CD4-positive, alpha-beta T cell treated with Interleukin-12 subunit alpha and Interleukin-12 subunit beta, for 1 hour (primary cell): ENCODE measurements around the gene PRDX5.

ENCODE experiments used
- DNase-seq: peaks from one replicate; pipeline ENCODE4 v3.0.0-alpha.2; 2020

The PRDX5 gene

DNA sequence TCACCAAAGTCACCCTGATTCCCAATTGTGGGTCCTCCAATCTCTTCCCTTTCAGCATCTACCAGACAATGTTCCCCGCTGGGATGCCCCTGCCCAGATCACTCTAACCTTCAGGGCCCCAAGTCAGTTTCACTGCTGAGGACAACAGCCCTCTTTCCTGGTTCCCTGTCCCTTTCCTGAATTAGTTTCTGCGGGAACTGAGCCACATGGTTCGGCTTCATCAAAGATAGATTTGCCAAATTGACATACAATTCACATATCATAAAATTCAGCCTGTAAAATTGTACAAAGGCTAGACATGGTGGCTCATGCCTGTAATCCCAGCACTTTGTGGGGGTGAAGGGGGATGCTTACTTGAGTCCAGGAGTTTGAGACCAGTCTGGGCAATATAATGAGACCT, 10.1 kb downstream of the PRDX5 start:
- no peak for DNase-seq

- DNase-seq, result no peak
These were observed 13.0 kb downstream of the PRDX5 start for GRCh38 chr11:64330888-64331287.

- peak; percentile 75 for DNase-seq
These were observed 13.8 kb downstream of the PRDX5 start for GRCh38 chr11:64331569-64332371.

- DNase-seq, result no peak
These were observed 15.6 kb downstream of the PRDX5 start for GRCh38 chr11:64333556-64333955.

GRCh38 chr11:64334764-64335735, 17.1 kb downstream of the PRDX5 start:
- no peak for DNase-seq

DNA sequence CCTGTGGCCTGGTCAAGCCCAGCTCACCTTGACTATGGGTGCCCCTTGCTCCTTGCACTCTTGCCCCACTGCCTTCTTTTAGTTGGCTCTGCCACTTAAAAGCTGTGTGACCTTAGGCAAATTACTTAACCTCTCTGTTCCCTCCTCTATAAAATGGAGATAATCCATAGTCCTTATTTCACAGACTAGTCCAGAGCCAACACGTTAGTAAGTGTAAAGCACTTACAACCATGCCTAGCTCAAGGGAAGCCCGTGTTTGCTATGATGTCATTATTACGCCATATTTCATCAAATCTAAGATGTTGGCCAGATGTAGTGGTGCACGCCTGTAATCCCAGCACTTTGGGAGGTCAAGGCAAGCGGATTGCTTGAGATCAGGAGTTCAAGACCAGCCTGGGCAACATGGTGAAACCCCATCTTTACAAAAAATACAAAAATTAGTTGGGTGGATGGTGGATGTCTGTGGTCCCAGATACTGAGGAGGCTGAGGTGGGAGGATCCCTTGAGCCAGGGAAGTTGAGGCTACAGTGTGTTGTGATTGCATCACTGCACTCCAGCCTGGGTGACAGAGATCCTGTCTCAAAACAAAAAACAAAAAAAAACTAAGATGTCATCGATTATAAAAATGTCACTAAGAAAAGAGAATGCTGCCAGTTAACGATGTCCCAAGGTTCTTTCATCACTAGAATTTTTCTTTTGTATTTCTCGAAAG, 19.8 kb downstream of the PRDX5 start:
- no peak for DNase-seq

DNA sequence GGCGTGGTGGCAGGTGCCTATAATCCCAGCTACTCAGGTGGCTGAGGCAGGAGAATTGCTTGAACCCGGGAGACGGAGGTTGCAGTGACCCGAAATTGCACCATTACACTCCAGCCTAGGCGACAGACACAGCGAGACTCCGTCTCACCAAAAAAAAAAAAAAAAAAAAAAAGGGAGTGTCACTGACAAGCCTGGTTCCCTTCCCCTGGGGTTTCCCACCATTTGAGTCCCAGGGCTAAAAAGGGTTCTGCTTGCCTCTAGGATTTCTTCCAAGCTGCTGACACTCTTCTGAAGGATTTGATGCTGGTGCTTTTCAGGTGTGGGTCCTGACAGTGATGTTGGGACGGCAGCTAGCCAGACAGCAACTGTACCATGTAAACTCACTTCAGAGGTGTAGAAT, 20.8 kb downstream of the PRDX5 start:
- DNase-seq, result no peak

DNA sequence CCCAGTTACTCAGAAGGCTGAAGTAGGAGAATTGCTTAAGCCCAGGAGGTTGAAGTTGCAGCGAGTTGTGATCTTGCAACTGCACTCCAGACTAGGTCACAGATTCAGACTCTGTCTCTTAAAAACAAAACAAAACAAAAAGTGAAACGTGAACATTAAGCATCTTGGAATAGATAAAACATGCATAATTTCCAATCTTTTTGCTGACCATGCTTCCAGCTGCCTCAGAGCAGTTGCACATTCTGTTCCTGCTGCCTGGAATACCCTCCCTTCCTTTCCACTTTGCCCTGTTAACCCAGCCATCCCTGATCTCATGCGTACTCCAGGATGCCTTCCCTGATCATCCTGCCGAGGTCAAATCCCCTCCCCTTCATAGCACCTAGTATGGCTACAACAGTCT, 21.4 kb downstream of the PRDX5 start:
- DNase-seq, result no peak

- peak; percentile 92 for DNase-seq
These were observed 22.0 kb downstream of the PRDX5 start, which contains the start of gene CCDC88B for GRCh38 chr11:64339754-64340408. Gene CCDC88B (plus strand): TSS chr11:64340204. CDS start chr11:64340267, 63 bp downstream.

DNA sequence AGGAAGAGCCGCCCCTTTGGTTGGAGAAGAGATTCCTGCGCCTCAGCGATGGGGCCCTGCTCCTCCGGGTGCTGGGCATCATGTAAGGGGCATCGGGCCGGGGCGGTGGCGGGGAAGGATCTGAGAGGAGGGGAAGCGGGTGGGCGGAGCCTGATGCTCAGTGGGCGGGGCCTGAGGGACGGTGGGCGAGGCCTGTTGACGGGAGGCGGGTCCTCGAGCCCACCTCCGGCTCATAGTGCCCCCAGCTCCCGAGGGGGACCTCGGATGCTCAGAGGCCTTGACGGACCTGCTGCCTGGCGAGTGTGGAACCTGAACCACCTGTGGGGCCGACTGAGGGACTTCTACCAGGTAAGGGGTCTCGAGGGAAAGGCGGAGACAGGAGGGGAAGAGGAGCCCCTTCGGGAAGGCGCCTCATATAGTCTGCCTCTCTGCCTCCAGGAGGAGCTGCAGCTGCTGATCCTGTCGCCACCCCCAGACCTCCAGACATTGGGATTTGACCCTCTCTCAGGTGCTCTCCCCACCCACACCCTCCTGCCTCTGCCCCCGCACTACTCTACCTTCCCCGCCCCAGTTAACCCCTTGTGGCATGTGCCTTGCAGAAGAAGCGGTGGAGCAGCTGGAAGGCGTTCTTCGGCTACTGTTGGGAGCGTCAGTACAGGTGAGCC, 22.9 kb downstream of the PRDX5 start:
- DNase-seq, result peak; percentile 78

DNA sequence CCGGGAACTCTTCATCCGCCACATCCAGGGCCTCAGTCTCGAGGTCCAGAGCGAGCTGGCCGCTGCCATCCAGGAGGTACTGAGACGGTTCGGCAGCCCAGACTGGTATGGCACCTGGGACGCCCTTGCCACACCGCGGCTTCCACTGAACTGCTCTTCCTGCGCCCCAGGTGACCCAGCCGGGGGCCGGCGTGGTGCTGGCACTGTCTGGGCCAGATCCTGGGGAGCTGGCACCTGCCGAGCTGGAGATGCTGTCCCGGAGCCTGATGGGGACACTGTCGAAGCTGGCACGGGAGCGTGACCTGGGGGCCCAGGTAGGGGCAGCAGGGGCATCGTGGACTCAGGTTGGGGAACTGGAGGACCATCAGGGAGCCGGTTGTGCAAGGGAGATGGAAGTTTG, 23.5 kb downstream of the PRDX5 start:
- no peak for DNase-seq

GRCh38 chr11:64341851-64342791, 24.2 kb downstream of the PRDX5 start:
- DNase-seq, result peak; percentile 93

GRCh38 chr11:64342869-64343745, 25.2 kb downstream of the PRDX5 start:
- no peak for DNase-seq

DNA sequence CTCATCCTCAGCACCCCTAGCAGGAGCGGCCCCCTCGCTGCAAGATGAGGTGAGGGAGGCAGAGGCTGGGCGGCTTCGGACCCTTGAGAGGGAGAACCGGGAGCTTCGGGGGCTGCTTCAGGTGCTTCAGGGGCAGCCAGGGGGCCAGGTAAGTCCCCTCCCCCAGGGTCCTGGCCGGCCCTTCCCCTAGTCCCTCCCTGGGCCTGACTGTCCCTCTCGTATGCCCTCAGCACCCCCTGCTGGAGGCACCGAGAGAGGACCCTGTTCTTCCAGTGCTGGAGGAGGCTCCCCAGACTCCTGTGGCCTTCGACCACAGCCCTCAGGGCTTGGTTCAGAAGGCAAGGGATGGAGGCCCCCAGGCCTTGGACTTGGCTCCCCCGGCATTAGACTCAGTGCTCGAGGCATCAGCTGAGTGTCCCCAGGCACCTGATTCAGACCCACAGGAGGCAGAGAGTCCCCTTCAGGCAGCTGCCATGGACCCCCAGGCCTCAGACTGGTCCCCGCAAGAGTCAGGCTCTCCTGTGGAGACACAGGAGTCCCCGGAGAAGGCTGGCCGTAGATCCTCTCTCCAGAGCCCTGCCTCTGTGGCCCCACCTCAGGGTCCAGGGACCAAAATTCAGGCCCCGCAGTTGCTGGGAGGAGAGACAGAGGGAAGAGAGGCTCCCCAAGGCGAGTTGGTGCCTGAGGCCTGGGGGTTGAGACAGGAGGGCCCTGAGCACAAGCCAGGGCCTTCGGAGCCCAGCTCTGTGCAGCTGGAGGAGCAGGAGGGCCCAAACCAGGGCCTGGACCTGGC, 26.0 kb downstream of the PRDX5 start:
- DNase-seq, result no peak

- DNase-seq, result no peak
These were observed 26.9 kb downstream of the PRDX5 start for GRCh38 chr11:64344787-64345186.

DNA sequence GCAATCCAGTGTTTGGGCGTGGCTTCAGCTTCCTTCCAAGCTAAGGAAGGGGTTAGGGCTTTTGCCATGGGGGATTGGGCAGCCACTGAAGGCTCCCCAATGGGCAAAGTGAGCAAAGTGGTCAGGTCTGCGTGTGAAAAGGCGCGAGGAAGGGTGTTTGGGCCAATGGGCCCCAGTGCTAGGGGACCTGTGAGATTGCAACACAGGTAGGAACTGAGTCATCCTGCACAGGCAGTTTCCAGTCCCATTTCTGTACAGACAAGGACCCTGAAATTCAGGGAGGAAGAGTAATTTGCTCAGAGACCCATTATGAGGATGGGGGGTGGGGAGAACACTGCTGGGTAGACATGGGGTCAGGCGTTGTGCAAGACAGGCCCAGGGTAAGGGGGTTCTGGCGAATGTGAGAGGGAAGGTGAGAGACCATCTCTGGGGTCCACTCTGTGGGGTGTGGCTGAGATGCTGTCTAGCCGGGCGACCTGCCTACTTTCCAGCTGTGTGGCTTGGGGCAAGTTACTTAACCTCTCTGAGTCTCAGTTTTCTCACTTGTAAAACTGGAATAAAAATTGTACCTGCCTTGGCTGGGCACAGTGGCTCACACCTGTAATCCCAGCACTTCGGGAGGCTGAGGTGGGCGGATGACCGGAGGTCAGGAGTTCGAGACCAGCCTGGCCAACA, 29.4 kb downstream of the PRDX5 start:
- no peak for DNase-seq

DNA sequence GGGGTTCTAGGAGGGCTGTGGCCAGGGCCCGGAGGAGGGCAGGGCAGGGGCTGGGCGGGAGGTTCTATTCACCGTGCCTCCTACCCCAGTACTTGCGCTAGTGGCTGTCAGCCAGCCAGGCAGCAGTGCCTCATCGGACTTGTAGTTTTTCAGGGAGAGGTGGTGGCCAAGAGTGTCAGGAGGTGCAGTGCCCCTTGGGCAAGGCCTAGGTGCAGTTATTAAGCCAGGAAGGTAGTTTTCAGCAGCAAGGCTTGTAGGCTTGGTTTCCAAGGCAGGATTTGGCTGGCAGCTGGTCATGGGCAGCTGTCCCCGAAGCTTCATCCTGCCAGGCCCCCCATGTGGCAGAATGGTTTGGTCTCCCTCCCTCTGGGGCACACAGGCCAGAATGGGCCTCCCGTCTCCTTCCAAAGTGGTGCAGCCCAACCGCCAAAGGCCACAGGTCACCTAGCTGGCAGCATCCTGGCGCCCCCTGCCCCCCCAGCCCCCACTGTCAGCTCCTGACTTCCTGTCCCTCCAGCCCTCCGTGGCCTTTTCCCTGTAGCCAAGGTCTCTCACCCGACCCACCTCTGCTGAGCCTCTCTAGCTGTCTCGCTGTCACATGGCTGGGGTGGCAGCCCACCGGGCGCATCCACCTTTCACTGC, 30.6 kb downstream of the PRDX5 start:
- DNase-seq, result no peak

- no peak for DNase-seq
These were observed 31.1 kb downstream of the PRDX5 start for GRCh38 chr11:64349025-64349387.
